Mesendoderm (in vitro differentiated cells): ENCODE measurements around the gene S100Z.

Experiments
- DNase-seq: peaks from one replicate; pipeline ENCODE4 v3.0.0; 2013
- H2AK5ac ChIP-seq: 2 replicates; pipeline ENCODE4 v1.6.1; 2013; ENCODE audit warnings: low read length, inconsistent platforms
- H2BK120ac ChIP-seq: 2 replicates; pipeline ENCODE4 v1.6.1; 2013; ENCODE audit warnings: low read depth, mild to moderate bottlenecking, low read length, moderate library complexity, mixed read lengths
- H2BK15ac ChIP-seq: replicated peaks from 2 replicates; pipeline ENCODE4 v1.6.1; 2013; ENCODE audit warnings: low read depth, mild to moderate bottlenecking, moderate library complexity
- H2BK5ac ChIP-seq: 2 replicates; pipeline ENCODE4 v1.6.1; 2013; ENCODE audit warnings: low read length, inconsistent platforms
- H3K18ac ChIP-seq: 2 replicates; pipeline ENCODE4 v1.6.1; 2013; ENCODE audit warnings: mild to moderate bottlenecking, low read length, mixed read lengths
- H3K23ac ChIP-seq: one replicate; pipeline ENCODE4 v1.6.1; 2013; ENCODE audit warnings: low read length
- H3K27ac ChIP-seq: 2 replicates; pipeline ENCODE4 v1.5.1; 2013; ENCODE audit warnings: low read depth, mild to moderate bottlenecking, inconsistent platforms, low read length, moderate library complexity
- H3K27me3 ChIP-seq: 2 replicates; pipeline ENCODE4 v1.6.1; 2013; ENCODE audit warnings: low read length, control low read depth, mild to moderate bottlenecking, inconsistent platforms; ENCODE audit not compliant: insufficient read depth, poor library complexity
- H3K36me3 ChIP-seq: 2 replicates; pipeline ENCODE4 v1.6.1; 2013; ENCODE audit warnings: low read length, inconsistent platforms; ENCODE audit not compliant: control insufficient read depth, insufficient read depth
- H3K4ac ChIP-seq: one replicate; pipeline ENCODE4 v1.6.1; 2013; ENCODE audit warnings: low read depth, mild to moderate bottlenecking, low read length, moderate library complexity
- H3K4me1 ChIP-seq: 2 replicates; pipeline ENCODE4 v1.6.1; 2013; ENCODE audit warnings: low read depth, low read length, inconsistent platforms; ENCODE audit not compliant: control insufficient read depth
- H3K4me2 ChIP-seq: 2 replicates; pipeline ENCODE4 v1.6.1; 2013; ENCODE audit warnings: low read length
- H3K4me3 ChIP-seq: 2 replicates; pipeline ENCODE4 v1.5.1; 2013; ENCODE audit warnings: mild to moderate bottlenecking, low read length
- H3K56ac ChIP-seq: one replicate; pipeline ENCODE4 v1.6.1; 2013; ENCODE audit warnings: low read length
- H3K79me1 ChIP-seq: 2 replicates; pipeline ENCODE4 v1.6.1; 2013; ENCODE audit warnings: low read length, inconsistent platforms
- H3K79me2 ChIP-seq: 2 replicates; pipeline ENCODE4 v1.6.1; 2013; ENCODE audit warnings: mild to moderate bottlenecking, low read length; ENCODE audit not compliant: control insufficient read depth, insufficient read depth
- H3K9ac ChIP-seq: 2 replicates; pipeline ENCODE4 v1.6.1; 2013; ENCODE audit warnings: low read length, inconsistent platforms
- H4K5ac ChIP-seq: one replicate; pipeline ENCODE4 v1.6.1; 2013; ENCODE audit warnings: low read length
- H4K8ac ChIP-seq: one replicate; pipeline ENCODE4 v1.6.1; 2013; ENCODE audit warnings: low read depth, mild to moderate bottlenecking, control low read depth, low read length, moderate library complexity
- WGBS: extraction: QIAGEN DNeasy Blood & Tissue Kit; methylation state at CpG from one replicate; pipeline ENCODE4 v1.1.7; 2013; ENCODE audit warnings: low lambda C conversion rate, missing lambda C conversion rate; ENCODE audit not compliant: insufficient coverage; ENCODE audit errors: extremely low coverage; 5-methylcytosine and 5-hydroxymethylcytosine counted together

The S100Z gene

GRCh38 chr5:76836585-76836984, 13.2 kb upstream of the S100Z start:
- no peak overlapping the region for H3K56ac ChIP-seq
- H3K79me2 ChIP-seq, result no peaks in the 10 kb centered on the region
- H3K18ac ChIP-seq, result no peak overlapping the region
- no peak overlapping the region for H3K4ac ChIP-seq
- H3K79me1 ChIP-seq, result no peaks in the 10 kb centered on the region
- no peak overlapping the region for H4K5ac ChIP-seq
- H3K9ac ChIP-seq, result no peak overlapping the region
- no peak overlapping the region for H2BK5ac ChIP-seq
- H3K23ac ChIP-seq, result no peak overlapping the region
- no peaks in the 10 kb centered on the region for H3K36me3 ChIP-seq
- H3K4me1 ChIP-seq, result no peaks in the 10 kb centered on the region
- H3K4me3 ChIP-seq, result no peak overlapping the region
- H2AK5ac ChIP-seq, result no peak overlapping the region
- H2BK15ac ChIP-seq, result no peak overlapping the region
- H3K27me3 ChIP-seq, result no peaks in the 10 kb centered on the region
- H3K27ac ChIP-seq, result no peak overlapping the region
- DNase-seq, result no peak
- no peak overlapping the region for H3K4me2 ChIP-seq
- no peak overlapping the region for H4K8ac ChIP-seq
- no peak overlapping the region for H2BK120ac ChIP-seq
- no CpG with 5 or more reads among the region's 4 CpGs for WGBS

DNA sequence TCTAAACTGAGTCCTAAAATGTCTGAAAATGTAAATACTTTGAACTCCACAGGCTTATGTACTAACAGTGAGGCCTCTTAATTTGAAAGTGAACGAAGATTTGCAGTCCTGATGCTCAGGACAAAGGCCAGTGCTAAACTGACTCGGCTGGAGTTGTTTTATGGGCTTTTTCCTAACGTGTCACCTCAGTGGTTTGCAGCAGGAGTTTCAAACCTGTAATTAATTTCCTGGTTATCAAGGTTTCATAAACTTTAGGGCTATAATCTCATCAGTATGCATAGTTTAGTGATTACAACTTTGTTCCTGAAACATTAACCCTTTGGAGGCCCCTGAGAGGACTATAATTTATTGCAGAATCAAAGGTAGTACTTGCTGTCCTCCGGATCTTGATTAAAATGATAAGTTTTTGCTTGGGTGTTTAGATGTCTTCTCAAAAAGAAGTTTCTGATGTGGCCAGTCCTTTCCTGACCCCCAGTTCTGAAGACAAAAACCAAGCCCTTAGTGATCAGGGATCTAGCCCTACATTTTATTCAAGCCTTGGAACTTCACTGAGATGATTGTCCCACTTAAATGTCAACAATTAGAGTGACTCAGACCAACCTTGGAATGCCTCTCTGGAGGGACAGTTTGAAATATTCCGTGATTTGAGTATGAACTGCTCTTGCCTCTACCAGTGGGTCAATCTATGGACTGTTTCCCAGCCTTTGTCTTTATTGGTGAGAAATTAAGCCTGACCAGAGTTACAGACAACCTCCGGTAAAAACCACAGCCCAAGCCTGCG, 11.1 kb upstream of the S100Z start:
- DNase-seq, result peak; percentile 60
- no peak overlapping the region for H3K4me3 ChIP-seq

DNA sequence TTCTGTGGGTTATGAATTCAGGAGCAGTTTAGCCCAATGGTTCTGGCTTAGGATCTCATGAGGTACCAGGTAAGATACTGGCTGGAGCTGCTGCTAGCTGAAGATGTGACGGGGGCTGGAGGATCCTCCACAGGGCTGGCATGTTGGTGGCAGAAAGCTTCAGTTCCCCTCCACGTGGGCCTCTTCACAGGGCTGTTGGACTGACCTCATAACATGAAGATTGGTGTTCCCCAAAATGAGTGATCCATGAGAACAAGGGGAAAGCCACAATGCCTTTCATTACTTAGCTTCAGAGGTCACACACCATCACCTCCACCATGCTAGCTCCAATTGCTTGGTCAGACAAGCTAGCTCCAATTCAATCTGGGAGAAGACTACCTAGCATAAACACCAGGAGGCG, 8.5 kb upstream of the S100Z start:
- Histone ChIP-seq H3K4me2 (no peak overlapping the region), H2BK5ac (no peak overlapping the region), H3K79me2 (no peaks in the 10 kb centered on the region), H3K27ac (no peak overlapping the region), H3K9ac (no peak overlapping the region), H3K18ac (no peak overlapping the region), H4K5ac (no peak overlapping the region), H2AK5ac (no peak overlapping the region), H2BK15ac (no peak overlapping the region), H2BK120ac (no peak overlapping the region), H3K79me1 (no peaks in the 10 kb centered on the region), H3K36me3 (no peaks in the 10 kb centered on the region), H3K4me3 (no peak overlapping the region), H3K56ac (no peak overlapping the region), H3K23ac (no peak overlapping the region), H3K4me1 (no peaks in the 10 kb centered on the region), H3K27me3 (no peaks in the 10 kb centered on the region), H3K4ac (no peak overlapping the region), H4K8ac (no peak overlapping the region)
- no CpG with 5 or more reads among the region's 3 CpGs for WGBS
- DNase-seq, result no peak

More for the DNA sequence above, 11.1 kb upstream of the S100Z start:
- Histone ChIP-seq H3K9ac (no peak overlapping the region), H3K4ac (no peak overlapping the region), H3K18ac (peak overlapping the region; percentile 32), H4K8ac (no peak overlapping the region), H3K56ac (peak overlapping the region; percentile 9), H3K27ac (no peak overlapping the region), H2AK5ac (no peak overlapping the region), H3K79me1 (no peaks in the 10 kb centered on the region), H3K4me2 (no peak overlapping the region), H3K23ac (no peak overlapping the region), H2BK5ac (no peak overlapping the region), H3K4me1 (no peaks in the 10 kb centered on the region), H3K36me3 (no peaks in the 10 kb centered on the region), H3K79me2 (no peaks in the 10 kb centered on the region), H3K27me3 (no peaks in the 10 kb centered on the region), H4K5ac (no peak overlapping the region), H2BK15ac (no peak overlapping the region), H2BK120ac (no peak overlapping the region)
- no CpG with 5 or more reads among the region's 7 CpGs for WGBS

GRCh38 chr5:76845890-76846289, 3.9 kb upstream of the S100Z start:
- Histone ChIP-seq H4K5ac (no peak overlapping the region), H3K4me3 (no peak overlapping the region), H3K4me2 (no peak overlapping the region), H3K23ac (no peak overlapping the region), H3K27me3 (no peaks in the 10 kb centered on the region), H2BK5ac (no peak overlapping the region), H3K27ac (no peak overlapping the region), H2BK15ac (no peak overlapping the region), H3K4me1 (no peaks in the 10 kb centered on the region), H2AK5ac (no peak overlapping the region), H2BK120ac (no peak overlapping the region), H3K79me2 (no peaks in the 10 kb centered on the region), H4K8ac (no peak overlapping the region), H3K18ac (no peak overlapping the region), H3K9ac (no peak overlapping the region), H3K4ac (no peak overlapping the region), H3K36me3 (no peaks in the 10 kb centered on the region), H3K56ac (no peak overlapping the region), H3K79me1 (no peaks in the 10 kb centered on the region)
- no CpG with 5 or more reads among the region's 3 CpGs for WGBS
- DNase-seq, result no peak

- Histone ChIP-seq H3K4me2 (no peak overlapping the region), H2BK120ac (no peak overlapping the region), H4K8ac (no peak overlapping the region), H3K4me1 (no peaks in the 10 kb centered on the region), H3K4me3 (no peak overlapping the region), H3K9ac (no peak overlapping the region), H2BK5ac (peak overlapping the region; percentile 38), H3K79me2 (no peaks in the 10 kb centered on the region), H2BK15ac (no peak overlapping the region), H2AK5ac (no peak overlapping the region), H3K27ac (no peak overlapping the region), H4K5ac (no peak overlapping the region), H3K36me3 (no peaks in the 10 kb centered on the region), H3K56ac (peak overlapping the region; percentile 43), H3K4ac (no peak overlapping the region), H3K27me3 (no peaks in the 10 kb centered on the region), H3K79me1 (no peaks in the 10 kb centered on the region), H3K18ac (peak overlapping the region; percentile 33), H3K23ac (no peak overlapping the region)
- whole genome bisulfite sequencing, result no CpG with 5 or more reads among the region's 8 CpGs
- DNase-seq, result no peak
These were observed 830 bp downstream of the S100Z start for GRCh38 chr5:76850543-76851145.
